ENCODE data around the gene DNAJC6.
"Not testable (repeated sequence)": the region's sequence is repeated elsewhere in the genome, so short reads cannot be mapped to it uniquely, and the experiment has no call there.

DNAJC6 gene

DNA sequence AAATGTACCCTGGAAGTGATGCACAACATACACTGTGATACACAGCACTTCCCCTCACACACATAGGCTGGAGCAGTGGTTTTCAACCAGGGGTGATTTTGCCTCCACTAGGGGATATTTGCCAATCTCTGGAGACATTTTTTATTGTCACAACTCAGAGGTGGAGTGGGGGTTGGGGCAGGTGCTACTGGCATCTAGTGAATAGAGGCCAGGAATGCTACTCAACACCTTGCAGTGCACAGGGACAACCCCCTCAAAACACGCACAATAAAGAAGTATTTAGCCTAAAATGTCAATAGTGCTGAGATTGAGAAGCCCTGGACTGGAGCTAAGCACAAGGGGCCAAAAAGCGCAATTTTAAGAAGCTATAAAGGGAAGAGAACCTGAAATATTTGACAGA, 54.1 kb downstream of the DNAJC6 start:
- FAIRE-seq (no peak), DNase-seq (ENCODE audit: insufficient read length) (no peak)
- TF ChIP-seq TAF1 (IDR thresholded peaks at IDR 0.05; ENCODE audit: borderline replicate concordance, low read depth, low read length) (no peak), POLR2A (IDR thresholded peaks at IDR 0.05; ENCODE audit: low read depth, low read length) (no peak), POLR2AphosphoS5 (IDR thresholded peaks at IDR 0.05; ENCODE audit: low read depth, low read length) (no peak)

DNA sequence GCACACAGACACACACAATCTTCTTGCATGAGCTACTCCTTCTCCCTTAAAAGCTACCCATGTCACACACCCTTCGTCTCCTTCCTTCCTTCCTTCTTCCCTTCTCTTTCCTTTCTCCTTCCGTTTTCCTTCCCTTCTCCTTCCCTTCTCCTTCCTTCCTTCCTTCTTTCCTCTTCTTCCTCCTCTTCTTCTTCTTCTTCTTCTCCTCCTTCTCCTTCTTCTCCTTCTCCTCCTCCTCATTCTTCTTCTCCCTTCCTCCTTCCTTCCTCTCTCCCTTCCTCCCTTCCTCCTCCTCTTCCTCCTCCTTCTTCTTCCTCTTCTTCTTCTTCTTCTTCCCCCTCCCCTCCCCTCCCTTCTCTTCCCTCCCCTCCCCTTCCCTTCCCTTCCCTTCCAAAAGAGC, 59.1 kb downstream of the DNAJC6 start:
- FAIRE-seq (no peak), DNase-seq (ENCODE audit: insufficient read length) (no peak)
- no peak for TF ChIP-seq POLR2A (IDR thresholded peaks at IDR 0.05; ENCODE audit: low read depth, low read length)
- TF ChIP-seq POLR2AphosphoS5 (IDR thresholded peaks at IDR 0.05; ENCODE audit: low read depth, low read length), result no peak
- no peak for TF ChIP-seq TAF1 (IDR thresholded peaks at IDR 0.05; ENCODE audit: borderline replicate concordance, low read depth, low read length)

GRCh38 chr1:65371544-65371943, 62.2 kb downstream of the DNAJC6 start:
- FAIRE-seq (no peak), DNase-seq (ENCODE audit: insufficient read length) (no peak)
- TF ChIP-seq POLR2AphosphoS5 (IDR thresholded peaks at IDR 0.05; ENCODE audit: low read depth, low read length) (no peak), POLR2A (IDR thresholded peaks at IDR 0.05; ENCODE audit: low read depth, low read length) (no peak), TAF1 (IDR thresholded peaks at IDR 0.05; ENCODE audit: borderline replicate concordance, low read depth, low read length) (no peak)

- FAIRE-seq (no peak), DNase-seq (ENCODE audit: insufficient read length) (no peak)
- TF ChIP-seq POLR2A (IDR thresholded peaks at IDR 0.05; ENCODE audit: low read depth, low read length) (no peak), TAF1 (IDR thresholded peaks at IDR 0.05; ENCODE audit: borderline replicate concordance, low read depth, low read length) (no peak), POLR2AphosphoS5 (IDR thresholded peaks at IDR 0.05; ENCODE audit: low read depth, low read length) (no peak)
These were observed 63.2 kb downstream of the DNAJC6 start for GRCh38 chr1:65372557-65372956.

DNA sequence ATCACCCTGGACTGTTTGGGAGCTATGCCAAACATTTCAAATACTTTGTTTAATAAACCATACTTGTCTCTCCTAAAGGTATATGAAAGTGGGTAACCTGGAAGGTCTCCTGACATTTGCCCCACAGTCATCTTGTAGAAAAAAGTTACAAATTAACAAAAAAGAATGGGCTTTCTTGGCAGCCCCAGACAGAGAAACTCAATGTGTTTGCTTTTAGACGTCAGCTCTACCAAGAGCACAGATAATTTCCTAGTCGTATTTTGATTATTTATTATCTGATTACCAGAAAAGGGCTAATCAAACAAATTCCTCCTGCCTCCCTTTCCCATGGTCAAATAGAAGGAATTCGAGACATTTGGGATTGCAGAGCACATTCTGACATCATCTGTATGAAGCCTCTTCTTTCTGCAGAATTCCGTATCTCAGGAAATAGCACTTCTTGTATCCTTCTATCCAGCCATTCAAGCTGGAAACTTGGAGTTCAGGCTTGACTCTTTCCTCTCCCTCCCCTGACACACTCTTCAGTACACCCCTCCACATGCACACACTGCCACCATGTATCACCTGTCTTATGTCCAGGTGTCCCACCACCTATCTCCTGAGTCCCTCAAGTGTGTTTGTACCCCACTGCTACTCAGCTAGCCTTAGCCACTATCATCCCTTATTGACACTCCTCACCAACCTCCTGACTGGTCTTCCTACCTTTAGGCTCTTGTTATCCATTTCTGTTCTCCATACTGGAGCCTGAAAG, 68.3 kb downstream of the DNAJC6 start:
- DNase-seq (ENCODE audit: insufficient read length) (no peak), FAIRE-seq (no peak)
- TF ChIP-seq POLR2A (IDR thresholded peaks at IDR 0.05; ENCODE audit: low read depth, low read length) (no peak), POLR2AphosphoS5 (IDR thresholded peaks at IDR 0.05; ENCODE audit: low read depth, low read length) (no peak), TAF1 (IDR thresholded peaks at IDR 0.05; ENCODE audit: borderline replicate concordance, low read depth, low read length) (no peak)

DNA sequence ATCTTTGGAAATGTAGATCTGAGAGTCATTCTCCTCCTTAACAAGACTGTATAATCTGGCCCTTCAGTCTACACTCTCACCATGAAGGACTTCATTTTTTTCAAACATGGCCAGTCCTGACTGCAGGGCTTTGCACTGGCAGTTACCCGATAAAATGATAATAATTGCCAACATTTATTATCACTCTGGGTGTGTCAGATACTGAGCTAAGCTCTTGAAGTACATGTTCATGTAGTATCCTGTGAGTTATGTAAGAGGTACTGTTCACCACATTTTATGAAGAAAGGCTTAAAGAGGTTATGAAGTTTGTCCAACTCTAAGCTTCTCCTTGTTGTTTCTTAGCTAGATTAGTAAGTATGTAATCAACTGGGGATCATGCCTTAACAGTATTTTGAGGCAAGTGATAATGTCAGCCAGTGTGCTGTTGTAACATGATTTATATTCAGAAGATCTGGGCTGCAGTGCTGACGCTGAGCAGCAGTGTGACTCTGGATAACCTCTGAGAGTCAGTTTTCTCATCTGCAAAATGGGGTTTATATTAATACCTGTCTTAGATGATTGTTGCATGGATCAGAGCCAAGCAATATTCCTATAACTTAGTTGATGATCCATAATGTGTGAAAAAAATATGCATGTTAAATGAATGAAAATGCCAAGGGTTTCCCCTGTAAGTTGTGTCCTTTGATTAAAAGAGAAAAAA, 69.1 kb downstream of the DNAJC6 start:
- FAIRE-seq, result no peak
- no peak for TF ChIP-seq POLR2A (IDR thresholded peaks at IDR 0.05; ENCODE audit: low read depth, low read length)
- TF ChIP-seq TAF1 (IDR thresholded peaks at IDR 0.05; ENCODE audit: borderline replicate concordance, low read depth, low read length), result no peak
- TF ChIP-seq POLR2AphosphoS5 (IDR thresholded peaks at IDR 0.05; ENCODE audit: low read depth, low read length), result no peak
- no peak for DNase-seq (ENCODE audit: insufficient read length)

- not testable (repeated sequence) for FAIRE-seq; DNase-seq (ENCODE audit: insufficient read length)
These were observed 75.1 kb downstream of the DNAJC6 start for GRCh38 chr1:65384426-65384825.

- no peak for TF ChIP-seq POLR2A (IDR thresholded peaks at IDR 0.05; ENCODE audit: low read depth, low read length)
- TF ChIP-seq POLR2AphosphoS5 (IDR thresholded peaks at IDR 0.05; ENCODE audit: low read depth, low read length), result no peak
- TF ChIP-seq TAF1 (IDR thresholded peaks at IDR 0.05; ENCODE audit: borderline replicate concordance, low read depth, low read length), result no peak
- FAIRE-seq (no peak), DNase-seq (ENCODE audit: insufficient read length) (no peak)
These were observed 77.1 kb downstream of the DNAJC6 start for GRCh38 chr1:65386439-65386838.

DNA sequence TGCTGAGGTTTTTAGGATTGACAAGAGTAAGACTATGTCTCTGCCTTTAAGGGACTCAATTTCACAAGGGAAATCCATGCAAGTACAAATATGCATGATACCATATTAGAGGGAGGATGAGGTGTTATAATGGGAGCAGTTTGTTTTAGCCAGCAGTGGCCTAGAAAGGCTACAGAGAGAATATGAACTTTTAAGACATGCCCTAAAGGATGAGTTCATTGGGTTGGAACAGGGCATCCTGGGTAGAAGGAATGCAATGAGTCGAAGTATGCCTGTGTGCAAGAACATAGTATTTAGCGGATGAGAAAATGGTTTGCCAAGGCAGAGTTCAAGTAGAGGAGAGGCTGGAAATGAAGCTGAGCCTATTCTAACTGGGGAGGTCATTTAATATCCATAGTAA, 78.5 kb downstream of the DNAJC6 start:
- no peak for DNase-seq (ENCODE audit: insufficient read length)
- TF ChIP-seq POLR2A (IDR thresholded peaks at IDR 0.05; ENCODE audit: low read depth, low read length) (no peak), POLR2AphosphoS5 (IDR thresholded peaks at IDR 0.05; ENCODE audit: low read depth, low read length) (no peak), TAF1 (IDR thresholded peaks at IDR 0.05; ENCODE audit: borderline replicate concordance, low read depth, low read length) (no peak)
- no peak for FAIRE-seq

- no peak for FAIRE-seq
These were observed 79.8 kb downstream of the DNAJC6 start for GRCh38 chr1:65388908-65389695.

GRCh38 chr1:65392497-65392896, 83.2 kb downstream of the DNAJC6 start:
- FAIRE-seq, result no peak
- DNase-seq (ENCODE audit: insufficient read length), result no peak
- TF ChIP-seq POLR2A (IDR thresholded peaks at IDR 0.05; ENCODE audit: low read depth, low read length), result no peak
- no peak for TF ChIP-seq POLR2AphosphoS5 (IDR thresholded peaks at IDR 0.05; ENCODE audit: low read depth, low read length)
- TF ChIP-seq TAF1 (IDR thresholded peaks at IDR 0.05; ENCODE audit: borderline replicate concordance, low read depth, low read length), result no peak

More at GRCh38 chr1:65388908-65389695, 79.8 kb downstream of the DNAJC6 start:
- DNase-seq (ENCODE audit: insufficient read length), result no peak
- TF ChIP-seq POLR2A (IDR thresholded peaks at IDR 0.05; ENCODE audit: low read depth, low read length) (no peak), POLR2AphosphoS5 (IDR thresholded peaks at IDR 0.05; ENCODE audit: low read depth, low read length) (no peak), TAF1 (IDR thresholded peaks at IDR 0.05; ENCODE audit: borderline replicate concordance, low read depth, low read length) (no peak)
